Measurements from ENCODE around the gene RPS6KA2. TPM values are rescaled to one million over a fixed set of nuclear protein-coding genes. Genes with fewer than 3 reads are reported as not detected.

RPS6KA2 gene
- total and polyA plus RNA-seq, 2 donors (not counting 1 experiment from before 2014, with no cell fraction given) = 2.2 to 16.0 TPM

- Mint-ChIP-seq H3K4me3 (no peak overlapping the region), H3K27ac (no peak overlapping the region), H3K4me1 (peaks cover 2% of the 10 kb centered on the region), H3K27me3 (peaks cover 9% of the 10 kb centered on the region), H3K9me3 (ENCODE audit: insufficient read depth) (peaks cover 5% of the 10 kb centered on the region)
- DNase-seq (no peak), ATAC-seq (ENCODE audit: low read depth) (no peak)
- H3K9ac ChIP-seq (ENCODE audit: low read length) = no peak overlapping the region
- no peaks in the 10 kb centered on the region for H4K20me1 ChIP-seq (ENCODE audit: control insufficient read depth, insufficient read depth, low read length, poor library complexity, severe bottlenecking)
- H3K27ac ChIP-seq (ENCODE audit: low read length in 2 of 2) = no peak overlapping the region
- 92% methylated on average over 5 of the region's 10 CpGs for WGBS (ENCODE audit: insufficient coverage)
- no peak for TF ChIP-seq EZH2 (IDR thresholded peaks at IDR 0.05; ENCODE audit: borderline replicate concordance, insufficient read depth, low read depth, low read length, poor library complexity, severe bottlenecking)
- no peak for TF ChIP-seq CTCF (IDR thresholded peaks at IDR 0.05)
- H3K4me2 ChIP-seq (replicated peaks; ENCODE audit: low read depth, low read length, poor library complexity, severe bottlenecking) = no peak overlapping the region
- H2AFZ ChIP-seq (ENCODE audit: insufficient read depth, low read depth, low read length, poor library complexity, severe bottlenecking) = no peak overlapping the region
- H3K4me3 ChIP-seq (ENCODE audit: control extremely low read depth in 1 of 5, extremely low read depth in 1 of 5, insufficient read depth in 1 of 5, low read depth in 2 of 5, low read length in 4 of 5) = no peak overlapping the region
- intact Hi-C loops (cut with micrococcal nuclease) = no loop called here
- H3K9me3 ChIP-seq (ENCODE audit: control extremely low read depth in 1 of 3, control insufficient read depth in 2 of 3, insufficient read depth in 1 of 3, low read length in 2 of 3) = peaks cover 0 to 7% (median 4%) of the 10 kb centered on the region in 3 donors
- ChIA-PET CTCF (no interaction called here), POLR2A (no interaction called here)
- H3K27me3 ChIP-seq (replicated peaks in 1 of 4; ENCODE audit: control extremely low read depth in 1 of 4, control insufficient read depth in 3 of 4, insufficient read depth in 4 of 4, low read length in 3 of 4) = peaks cover 0 to 6% (median 0%) of the 10 kb centered on the region in 4 experiments
- H3K36me3 ChIP-seq (replicated peaks in 1 of 2; ENCODE audit: control extremely low read depth in 1 of 2, control insufficient read depth in 1 of 2, extremely low read depth in 1 of 2, insufficient read depth in 2 of 2, low read length in 1 of 2) = no peaks in the 10 kb centered on the region
- H3K79me2 ChIP-seq (ENCODE audit: control insufficient read depth, insufficient read depth, low read length) = no peaks in the 10 kb centered on the region
- H3K4me1 ChIP-seq (ENCODE audit: control insufficient read depth in 2 of 2, insufficient read depth in 2 of 2, low read length in 2 of 2) = peaks cover 0 to 4% of the 10 kb centered on the region in 2 donors
These were observed 65.2 kb downstream of the RPS6KA2 start for GRCh38 chr6:166561771-166562359.

- Mint-ChIP-seq H3K27me3 (peaks cover 16% of the 10 kb centered on the region), H3K4me1 (peaks cover 5% of the 10 kb centered on the region), H3K9me3 (ENCODE audit: insufficient read depth) (peaks cover 5% of the 10 kb centered on the region), H3K27ac (no peak overlapping the region), H3K4me3 (no peak overlapping the region)
- intact Hi-C loops (cut with micrococcal nuclease) = no loop called here
- no peak for TF ChIP-seq CTCF (IDR thresholded peaks at IDR 0.05)
- no peak for TF ChIP-seq EZH2 (IDR thresholded peaks at IDR 0.05; ENCODE audit: borderline replicate concordance, insufficient read depth, low read depth, low read length, poor library complexity, severe bottlenecking)
- H3K9ac ChIP-seq (ENCODE audit: low read length) = no peak overlapping the region
- H3K4me3 ChIP-seq (ENCODE audit: control extremely low read depth in 1 of 5, extremely low read depth in 1 of 5, insufficient read depth in 1 of 5, low read depth in 2 of 5, low read length in 4 of 5) = no peak overlapping the region
- H3K4me1 ChIP-seq (ENCODE audit: control insufficient read depth in 2 of 2, insufficient read depth in 2 of 2, low read length in 2 of 2) = peaks cover 0 to 6% of the 10 kb centered on the region in 2 donors
- ATAC-seq (ENCODE audit: low read depth) (no peak), DNase-seq (no peak)
- ChIA-PET POLR2A (no interaction called here), CTCF (no interaction called here)
- no CpG with 5 or more reads among the region's 3 CpGs for WGBS (ENCODE audit: insufficient coverage)
- H3K36me3 ChIP-seq (replicated peaks in 1 of 2; ENCODE audit: control extremely low read depth in 1 of 2, control insufficient read depth in 1 of 2, extremely low read depth in 1 of 2, insufficient read depth in 2 of 2, low read length in 1 of 2) = no peaks in the 10 kb centered on the region
- H2AFZ ChIP-seq (ENCODE audit: insufficient read depth, low read depth, low read length, poor library complexity, severe bottlenecking) = no peak overlapping the region
- H3K4me2 ChIP-seq (replicated peaks; ENCODE audit: low read depth, low read length, poor library complexity, severe bottlenecking) = no peak overlapping the region
- H3K9me3 ChIP-seq (ENCODE audit: control extremely low read depth in 1 of 3, control insufficient read depth in 2 of 3, insufficient read depth in 1 of 3, low read length in 2 of 3) = peaks cover 0 to 7% (median 4%) of the 10 kb centered on the region in 3 donors
- no peaks in the 10 kb centered on the region for H4K20me1 ChIP-seq (ENCODE audit: control insufficient read depth, insufficient read depth, low read length, poor library complexity, severe bottlenecking)
- no peaks in the 10 kb centered on the region for H3K79me2 ChIP-seq (ENCODE audit: control insufficient read depth, insufficient read depth, low read length)
- H3K27ac ChIP-seq (ENCODE audit: low read length in 2 of 2) = no peak overlapping the region
- peaks cover 0 to 6% (median 0%) of the 10 kb centered on the region in 4 experiments for H3K27me3 ChIP-seq (replicated peaks in 1 of 4; ENCODE audit: control extremely low read depth in 1 of 4, control insufficient read depth in 3 of 4, insufficient read depth in 4 of 4, low read length in 3 of 4)
These were observed 66.8 kb downstream of the RPS6KA2 start for GRCh38 chr6:166560222-166560621.

All from B cell (primary cell).